Endothelial cell of umbilical vein (primary cell): Measurements from ENCODE around the gene TMEM213.

Experiments used
- EZH2 ChIP-seq: IDR thresholded peaks from 2 replicates; pipeline ENCODE4 v1.6.1; 2012; ENCODE audit warnings: borderline replicate concordance, low read depth, mild to moderate bottlenecking, moderate library complexity, low read length, inconsistent platforms; ENCODE audit not compliant: severe bottlenecking
- FOS ChIP-seq: IDR thresholded peaks from 2 replicates; pipeline ENCODE4 v1.6.1; 2011; ENCODE audit warnings: mild to moderate bottlenecking, low read length, moderate library complexity, borderline replicate concordance; ENCODE audit not compliant: insufficient read depth
- GATA2 ChIP-seq: IDR thresholded peaks from 2 replicates; pipeline ENCODE4 v1.7.0; 2011; ENCODE audit warnings: low read depth, mild to moderate bottlenecking, moderate library complexity, mixed read lengths, low read length; ENCODE audit not compliant: insufficient read length, insufficient read depth
- JUN ChIP-seq: IDR thresholded peaks from 2 replicates; pipeline ENCODE4 v1.6.1; 2011; ENCODE audit warnings: borderline replicate concordance, low read depth; ENCODE audit not compliant: insufficient read length, insufficient read depth
- MYC ChIP-seq: IDR thresholded peaks from one replicate; pipeline ENCODE4 v1.6.1; 2011; ENCODE audit warnings: mild to moderate bottlenecking, low read depth, low read length
- POLR2A ChIP-seq: IDR thresholded peaks from 2 replicates; pipeline ENCODE4 v1.6.1; 2012; ENCODE audit warnings: low read depth, mild to moderate bottlenecking, control low read depth, low read length
- POLR2AphosphoS5 ChIP-seq: IDR thresholded peaks from 2 replicates; pipeline ENCODE4 v1.6.1; 2012; ENCODE audit warnings: low read depth, mild to moderate bottlenecking, control low read depth, low read length, moderate library complexity; ENCODE audit not compliant: insufficient read depth
- TF ChIP-seq, protein P1 (sequence below), 2 donors: IDR thresholded peaks; 1 replicate in 1 of 2; 2 replicates in 1 of 2; pipeline ENCODE4 v1.5.1; 2011; ENCODE audit warnings: low read length in 2 of 2, mild to moderate bottlenecking in 2 of 2, moderate library complexity in 2 of 2, control low read depth in 1 of 2, inconsistent platforms in 1 of 2, low read depth in 1 of 2; ENCODE audit not compliant: insufficient read depth in 1 of 2; ENCODE audit errors: extremely low read depth in 1 of 2
- TF ChIP-seq, protein P2 (sequence below): IDR thresholded peaks from 2 replicates; pipeline ENCODE4 v1.6.1; 2011; ENCODE audit not compliant: insufficient read depth, insufficient read length

DNA sequence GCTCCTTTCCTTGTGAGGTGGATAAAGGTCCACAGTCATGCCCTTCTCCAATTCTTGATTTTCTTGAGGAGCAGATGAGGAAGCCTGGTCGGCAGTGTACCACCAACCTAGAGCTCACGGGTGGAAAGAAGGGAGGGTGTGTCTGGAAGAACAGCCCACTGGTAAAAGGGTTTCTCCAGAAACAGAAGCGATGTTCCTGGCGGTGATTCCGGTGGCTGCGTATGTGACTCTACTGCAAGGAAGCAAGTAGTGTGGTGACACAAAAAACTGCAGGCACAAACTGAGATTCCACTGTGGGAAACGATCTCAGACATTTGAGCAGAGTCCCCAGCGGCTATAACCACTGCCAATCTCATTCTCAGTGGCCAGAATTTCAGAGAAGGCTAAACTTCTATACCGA lies 66.1 kb downstream of the TMEM213 start:
- TF ChIP-seq, protein P1, sequence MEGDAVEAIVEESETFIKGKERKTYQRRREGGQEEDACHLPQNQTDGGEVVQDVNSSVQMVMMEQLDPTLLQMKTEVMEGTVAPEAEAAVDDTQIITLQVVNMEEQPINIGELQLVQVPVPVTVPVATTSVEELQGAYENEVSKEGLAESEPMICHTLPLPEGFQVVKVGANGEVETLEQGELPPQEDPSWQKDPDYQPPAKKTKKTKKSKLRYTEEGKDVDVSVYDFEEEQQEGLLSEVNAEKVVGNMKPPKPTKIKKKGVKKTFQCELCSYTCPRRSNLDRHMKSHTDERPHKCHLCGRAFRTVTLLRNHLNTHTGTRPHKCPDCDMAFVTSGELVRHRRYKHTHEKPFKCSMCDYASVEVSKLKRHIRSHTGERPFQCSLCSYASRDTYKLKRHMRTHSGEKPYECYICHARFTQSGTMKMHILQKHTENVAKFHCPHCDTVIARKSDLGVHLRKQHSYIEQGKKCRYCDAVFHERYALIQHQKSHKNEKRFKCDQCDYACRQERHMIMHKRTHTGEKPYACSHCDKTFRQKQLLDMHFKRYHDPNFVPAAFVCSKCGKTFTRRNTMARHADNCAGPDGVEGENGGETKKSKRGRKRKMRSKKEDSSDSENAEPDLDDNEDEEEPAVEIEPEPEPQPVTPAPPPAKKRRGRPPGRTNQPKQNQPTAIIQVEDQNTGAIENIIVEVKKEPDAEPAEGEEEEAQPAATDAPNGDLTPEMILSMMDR (IDR thresholded peaks at IDR 0.05; ENCODE audit: extremely low read depth in 1 of 2, insufficient read depth in 1 of 2, low read depth in 1 of 2, low read length in 2 of 2): no peak
- TF ChIP-seq EZH2 (no peak), GATA2 (no peak), POLR2AphosphoS5 (no peak), POLR2A (no peak), JUN (no peak), MYC (no peak), FOS (no peak)
- TF ChIP-seq, protein P2, sequence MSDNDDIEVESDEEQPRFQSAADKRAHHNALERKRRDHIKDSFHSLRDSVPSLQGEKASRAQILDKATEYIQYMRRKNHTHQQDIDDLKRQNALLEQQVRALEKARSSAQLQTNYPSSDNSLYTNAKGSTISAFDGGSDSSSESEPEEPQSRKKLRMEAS: no peak
